Measurements from ENCODE around the gene RBM15.

RBM15 gene

GRCh38 chr1:110300412-110301085 is 38.6 kb upstream of the RBM15 start:
- no peak overlapping the region for H3K27ac ChIP-seq
- no peak for TF ChIP-seq ZFX (IDR thresholded peaks at IDR 0.05; ENCODE audit: borderline replicate concordance)

- no peak for TF ChIP-seq ZFX (IDR thresholded peaks at IDR 0.05; ENCODE audit: borderline replicate concordance)
- no peak for TF ChIP-seq CTCF (IDR thresholded peaks at IDR 0.05)
- H3K27ac ChIP-seq = no peak overlapping the region
These were observed 36.3 kb upstream of the RBM15 start for GRCh38 chr1:110302836-110303235.

- no peak for TF ChIP-seq ZFX (IDR thresholded peaks at IDR 0.05; ENCODE audit: borderline replicate concordance)
- TF ChIP-seq CTCF (IDR thresholded peaks at IDR 0.05) = no peak
- H3K27ac ChIP-seq = no peak overlapping the region
These were observed 33.2 kb upstream of the RBM15 start for GRCh38 chr1:110305900-110306420.

- no peak overlapping the region for H3K27ac ChIP-seq
- TF ChIP-seq ZFX (IDR thresholded peaks at IDR 0.05; ENCODE audit: borderline replicate concordance) = no peak
- no peak for TF ChIP-seq CTCF (IDR thresholded peaks at IDR 0.05)
These were observed 31.8 kb upstream of the RBM15 start for GRCh38 chr1:110307239-110307974.

GRCh38 chr1:110308247-110308646 is 30.9 kb upstream of the RBM15 start:
- TF ChIP-seq ZFX (IDR thresholded peaks at IDR 0.05; ENCODE audit: borderline replicate concordance) = no peak
- no peak for TF ChIP-seq CTCF (IDR thresholded peaks at IDR 0.05)
- no peak overlapping the region for H3K27ac ChIP-seq

GRCh38 chr1:110309139-110309538 is 30.0 kb upstream of the RBM15 start:
- no peak overlapping the region for H3K27ac ChIP-seq
- TF ChIP-seq CTCF (IDR thresholded peaks at IDR 0.05) = no peak
- TF ChIP-seq ZFX (IDR thresholded peaks at IDR 0.05; ENCODE audit: borderline replicate concordance) = no peak

GRCh38 chr1:110309767-110310166 is 29.4 kb upstream of the RBM15 start:
- TF ChIP-seq CTCF (IDR thresholded peaks at IDR 0.05) (no peak), ZFX (IDR thresholded peaks at IDR 0.05; ENCODE audit: borderline replicate concordance) (no peak)
- H3K27ac ChIP-seq = no peak overlapping the region
